Neutrophil (primary cell): ENCODE data around the gene OLIG1.

Experiments
- H3K27ac ChIP-seq: fragments of 200-600 bp; sonication (generic); 2 replicates; pipeline ENCODE4 v1.5.1; 2016; ENCODE audit warnings: mild to moderate bottlenecking, moderate library complexity
- H3K27me3 ChIP-seq: fragments of 200-600 bp; sonication (generic); 2 replicates; pipeline ENCODE4 v1.6.0; 2016; ENCODE audit warnings: mild to moderate bottlenecking
- H3K36me3 ChIP-seq: fragments of 200-600 bp; sonication (generic); 2 replicates; pipeline ENCODE4 v1.5.1; 2017
- H3K4me1 ChIP-seq, 2 experiments: fragments of 200-600 bp in 1 of 2; sonication (generic) in 1 of 2; 1 replicate in 1 of 2; 2 replicates in 1 of 2; pipeline versions ENCODE4 v1.5.1 to v1.6.1; 2013 to 2016; ENCODE audit warnings: low read depth in 1 of 2, low read length in 1 of 2, mild to moderate bottlenecking in 1 of 2, moderate library complexity in 1 of 2; ENCODE audit not compliant: control insufficient read depth in 1 of 2, insufficient read depth in 1 of 2
- H3K4me3 ChIP-seq, 2 experiments: fragments of 200-600 bp in 1 of 2; sonication (generic) in 1 of 2; 1 replicate in 1 of 2; 2 replicates in 1 of 2; pipeline ENCODE4 v1.5.1; 2013 to 2016; ENCODE audit warnings: low read depth in 1 of 2, low read length in 1 of 2, mild to moderate bottlenecking in 1 of 2, moderate library complexity in 1 of 2
- H3K9me3 ChIP-seq: fragments of 200-600 bp; sonication (generic); 2 replicates; pipeline ENCODE4 v1.5.1; 2016
- CTCF ChIP-seq: fragments of 200-600 bp; sonication (generic); IDR thresholded peaks from 2 replicates; pipeline ENCODE4 v1.5.1; 2016; ENCODE audit warnings: antibody characterized with exemption

Gene OLIG1

GRCh38 chr21:33115631-33116510 is 45.9 kb downstream of the OLIG1 start:
- H3K4me3 ChIP-seq: no peak overlapping the region
- no peak overlapping the region for H3K27ac ChIP-seq
- no peaks in the 10 kb centered on the region for H3K4me1 ChIP-seq
- no peak for TF ChIP-seq CTCF
- H3K36me3 ChIP-seq: no peaks in the 10 kb centered on the region
- peaks cover 24% of the 10 kb centered on the region for H3K27me3 ChIP-seq
- H3K9me3 ChIP-seq: no peaks in the 10 kb centered on the region

- Histone ChIP-seq H3K36me3 (no peaks in the 10 kb centered on the region), H3K9me3 (no peaks in the 10 kb centered on the region), H3K4me1 (no peaks in the 10 kb centered on the region), H3K27ac (no peak overlapping the region), H3K4me3 (no peak overlapping the region), H3K27me3 (peaks cover 16% of the 10 kb centered on the region)
- TF ChIP-seq CTCF: no peak
Measured at GRCh38 chr21:33116676-33117075, 46.7 kb downstream of the OLIG1 start.

- H3K4me1 ChIP-seq: no peaks in the 10 kb centered on the region
- no peak overlapping the region for H3K27ac ChIP-seq
- no peaks in the 10 kb centered on the region for H3K9me3 ChIP-seq
- H3K27me3 ChIP-seq: peaks cover 10% of the 10 kb centered on the region
- no peaks in the 10 kb centered on the region for H3K36me3 ChIP-seq
- no peak overlapping the region for H3K4me3 ChIP-seq
- TF ChIP-seq CTCF: no peak
Measured at GRCh38 chr21:33117101-33117888, 47.4 kb downstream of the OLIG1 start.
